Endothelial cell of umbilical vein (primary cell): ENCODE data around the gene MAP3K12. TPM values are rescaled to one million over a fixed set of nuclear protein-coding genes. Genes with fewer than 3 reads are reported as not detected.

Source experiments
- BruUV-seq: library from RNA; stranded (reverse); fragments of 400-500 nt; replicated peaks from 2 replicates; lab custom pipeline; 2021; lab: Mats Ljungman, UMichigan
- CTCF ChIA-PET: fragments of 300-600, 350-600 bp; sonication (Branson Sonifier 250); formaldehyde crosslinking; loops from one replicate; lab custom pipeline; 2021; ENCODE audit warnings: antibody characterized with exemption, inconsistent platforms; lab: Charles Lee
- POLR2A ChIA-PET: fragments of 300-600, 350-600 bp; sonication (Branson Sonifier 250); formaldehyde crosslinking; loops from one replicate; lab custom pipeline; 2021; ENCODE audit warnings: antibody characterized with exemption, inconsistent platforms; lab: Charles Lee
- DNase-seq: peaks from one replicate; pipeline ENCODE4 v3.0.0-alpha.2; 2011; ENCODE audit warnings: low read depth, low spot score
- FAIRE-seq: peaks from 2 replicates; lab custom pipeline; 2011; peaks lifted over from hg19 to GRCh38; lab: Jason Lieb, UNC
- H2AFZ ChIP-seq: 2 replicates; pipeline ENCODE4 v1.6.0; 2012; ENCODE audit warnings: low read depth, low read length, control low read depth, inconsistent platforms
- H3K27ac ChIP-seq: 2 replicates; pipeline ENCODE4 v1.5.1; 2011; ENCODE audit warnings: low read depth, mild to moderate bottlenecking, control low read depth, low read length, moderate library complexity; ENCODE audit not compliant: insufficient read depth
- H3K27me3 ChIP-seq, 2 experiments: 2 replicates each; pipeline versions ENCODE4 v1.6.0 to v1.6.1; 2011; ENCODE audit warnings: low read length in 2 of 2, mixed read lengths in 1 of 2; ENCODE audit not compliant: control insufficient read depth in 2 of 2, insufficient read depth in 2 of 2
- H3K36me3 ChIP-seq, 2 experiments: 2 replicates in 1 of 2; 3 replicates in 1 of 2; pipeline ENCODE4 v1.5.1; 2011; ENCODE audit warnings: low read length in 2 of 2, mild to moderate bottlenecking in 1 of 2, moderate library complexity in 1 of 2; ENCODE audit not compliant: control insufficient read depth in 2 of 2, insufficient read depth in 2 of 2; ENCODE audit errors: extremely low read depth in 1 of 2
- H3K4me1 ChIP-seq: 3 replicates; pipeline ENCODE4 v1.5.1; 2011; ENCODE audit warnings: mild to moderate bottlenecking, low read length; ENCODE audit not compliant: control insufficient read depth, insufficient read depth; ENCODE audit errors: extremely low read depth
- H3K4me2 ChIP-seq: 2 replicates; pipeline ENCODE4 v1.6.1; 2011; ENCODE audit warnings: low read length, control low read depth, mixed read lengths; ENCODE audit not compliant: insufficient read depth
- H3K4me3 ChIP-seq, 3 experiments: fragments of 200-600 bp in 1 of 3; sonication (generic), shearing (Covaris generic) in 1 of 3; replicated peaks in 1 of 3; 2 replicates each; pipeline ENCODE4 v1.5.1; 2011 to 2016; ENCODE audit warnings: control low read depth in 3 of 3, low read length in 3 of 3, mild to moderate bottlenecking in 2 of 3, inconsistent platforms in 1 of 3, low read depth in 1 of 3, moderate library complexity in 1 of 3; ENCODE audit not compliant: insufficient read depth in 1 of 3
- H3K79me2 ChIP-seq: 2 replicates; pipeline ENCODE4 v1.6.0; 2012; ENCODE audit warnings: low read length, inconsistent platforms; ENCODE audit not compliant: control insufficient read depth, insufficient read depth
- H3K9ac ChIP-seq: replicated peaks from 2 replicates; pipeline ENCODE3; 2011; ENCODE audit warnings: low read length, control low read depth; ENCODE audit not compliant: insufficient read depth; ENCODE audit errors: extremely low read depth
- H3K9me1 ChIP-seq: replicated peaks from 3 replicates; pipeline ENCODE4 v1.6.0; 2011; ENCODE audit warnings: mild to moderate bottlenecking, low read length; ENCODE audit not compliant: control insufficient read depth, insufficient read depth; ENCODE audit errors: extremely low read depth
- H3K9me3 ChIP-seq: replicated peaks from 2 replicates; pipeline ENCODE4 v1.5.1; 2012; ENCODE audit warnings: low read length, inconsistent platforms; ENCODE audit not compliant: control insufficient read depth, insufficient read depth
- H4K20me1 ChIP-seq: replicated peaks from 2 replicates; pipeline ENCODE3; 2011; ENCODE audit warnings: mild to moderate bottlenecking, low read length; ENCODE audit not compliant: control insufficient read depth, insufficient read depth; ENCODE audit errors: extremely low read depth
- CTCF ChIP-seq, 2 donors: IDR thresholded peaks; 1 replicate in 1 of 2; 2 replicates in 1 of 2; pipeline ENCODE4 v1.5.1; 2011; ENCODE audit warnings: low read length in 2 of 2, mild to moderate bottlenecking in 2 of 2, moderate library complexity in 2 of 2, control low read depth in 1 of 2, inconsistent platforms in 1 of 2, low read depth in 1 of 2; ENCODE audit not compliant: insufficient read depth in 1 of 2; ENCODE audit errors: extremely low read depth in 1 of 2
- EZH2 ChIP-seq: IDR thresholded peaks from 2 replicates; pipeline ENCODE4 v1.6.1; 2012; ENCODE audit warnings: borderline replicate concordance, low read depth, mild to moderate bottlenecking, moderate library complexity, low read length, inconsistent platforms; ENCODE audit not compliant: severe bottlenecking
- FOS ChIP-seq: IDR thresholded peaks from 2 replicates; pipeline ENCODE4 v1.6.1; 2011; ENCODE audit warnings: mild to moderate bottlenecking, low read length, moderate library complexity, borderline replicate concordance; ENCODE audit not compliant: insufficient read depth
- GATA2 ChIP-seq: IDR thresholded peaks from 2 replicates; pipeline ENCODE4 v1.7.0; 2011; ENCODE audit warnings: low read depth, mild to moderate bottlenecking, moderate library complexity, mixed read lengths, low read length; ENCODE audit not compliant: insufficient read length, insufficient read depth
- JUN ChIP-seq: IDR thresholded peaks from 2 replicates; pipeline ENCODE4 v1.6.1; 2011; ENCODE audit warnings: borderline replicate concordance, low read depth; ENCODE audit not compliant: insufficient read length, insufficient read depth
- MAX ChIP-seq: IDR thresholded peaks from 2 replicates; pipeline ENCODE4 v1.6.1; 2011; ENCODE audit not compliant: insufficient read depth, insufficient read length
- MYC ChIP-seq: IDR thresholded peaks from one replicate; pipeline ENCODE4 v1.6.1; 2011; ENCODE audit warnings: mild to moderate bottlenecking, low read depth, low read length
- POLR2A ChIP-seq: IDR thresholded peaks from 2 replicates; pipeline ENCODE4 v1.6.1; 2012; ENCODE audit warnings: low read depth, mild to moderate bottlenecking, control low read depth, low read length
- POLR2AphosphoS5 ChIP-seq: IDR thresholded peaks from 2 replicates; pipeline ENCODE4 v1.6.1; 2012; ENCODE audit warnings: low read depth, mild to moderate bottlenecking, control low read depth, low read length, moderate library complexity; ENCODE audit not compliant: insufficient read depth
- dilution Hi-C: fragments of 300-500 bp; cut with MboI; formaldehyde crosslinking; loops from one replicate; pipeline ENCODE4 v1.15.0; 2019; ENCODE audit warnings: low sequenced_read_pairs; ENCODE audit not compliant: extremely low pct_ligation_motif_present
- intact Hi-C: fragments of 100-400 bp; cut with micrococcal nuclease; formaldehyde crosslinking; loops from one replicate; pipeline ENCODE4 v1.10.0; 2022
- polyA plus RNA-seq, 4 experiments: library from polyadenylated mRNA; depleted of rRNA in 3 of 4; stranded (reverse) in 3 of 4; unstranded in 1 of 4; fragments of >200 nt; gene quantifications; 2 replicates each; pipeline versions ENCODE4 v1.2.1 to v1.2.3, GENCODE V29; 2011 to 2012; ENCODE audit warnings: missing spikeins in 1 of 4
- total RNA-seq: library from RNA; stranded (reverse); gene quantifications from 2 replicates; pipeline ENCODE4 v1.2.3, GENCODE V29; 2021

The MAP3K12 gene
- total and polyA plus RNA-seq, 2 donors (not counting 3 experiments of a cell fraction or from before 2014, with no cell fraction given) = 29.3 to 66.2 TPM

- H3K27me3 ChIP-seq = no peaks in the 10 kb centered on the region
- dilution Hi-C loops = no loop called here
- no peaks in the 10 kb centered on the region for H4K20me1 ChIP-seq
- ChIA-PET CTCF (interaction anchor here (1.0 to 1.4 kb wide), 3 partner anchors 10 to 13 kb away, joined by 3 to 4 read pairs (median 4); partner anchors contain the start of genes MAP3K12 and TARBP2), POLR2A (interaction anchor here (1.6 kb wide), 1 partner anchor 12 kb away, joined by 7 read pairs; the partner anchor contains the start of gene TARBP2)
- no peak overlapping the region for H3K27ac ChIP-seq
- no peak overlapping the region for H3K9ac ChIP-seq
- no peak for DNase-seq
- no TSS peak for BruUV-seq
- intact Hi-C loops = no loop called here
- peaks cover 11% of the 10 kb centered on the region for H3K4me1 ChIP-seq
- FAIRE-seq = no peak
- H3K9me3 ChIP-seq = no peaks in the 10 kb centered on the region
- H3K4me3 ChIP-seq = no peak overlapping the region
- H3K4me2 ChIP-seq = no peak overlapping the region
- TF ChIP-seq EZH2 = no peak
- TF ChIP-seq GATA2 = no peak
- no peak for TF ChIP-seq POLR2AphosphoS5
- no peak for TF ChIP-seq JUN
- TF ChIP-seq POLR2A = no peak
- no peak for TF ChIP-seq FOS
- no peak for TF ChIP-seq MYC
- no peak for TF ChIP-seq CTCF (IDR thresholded peaks at IDR 0.05; ENCODE audit: extremely low read depth in 1 of 2, insufficient read depth in 1 of 2, low read depth in 1 of 2, low read length in 2 of 2)
- no peak for TF ChIP-seq MAX
- no peak overlapping the region for H2AFZ ChIP-seq
- no peaks in the 10 kb centered on the region for H3K9me1 ChIP-seq
- H3K36me3 ChIP-seq = peaks cover 0 to 19% of the 10 kb centered on the region in 2 experiments
- H3K79me2 ChIP-seq = no peaks in the 10 kb centered on the region
These were observed 9.9 kb downstream of the MAP3K12 start for GRCh38 chr12:53489242-53489864.
